Body of pancreas (tissue), 4 donors: Measurements from ENCODE around the gene PMPCA.

ENCODE experiments used
- CTCF ChIP-seq, 7 experiments: fragments of 450-650 bp in 4 of 7; fragments of 200-600 bp in 3 of 7; sonication (generic) in 3 of 7; IDR thresholded peaks; one replicate each; pipeline ENCODE4 v1.5.1; 2016 to 2019; ENCODE audit warnings: antibody characterized with exemption in 7 of 7
- POLR2A ChIP-seq, 3 donors: fragments of 450-650 bp; IDR thresholded peaks; one replicate each; pipeline ENCODE4 v1.6.1; 2016; ENCODE audit warnings: antibody characterized with exemption in 3 of 3, mild to moderate bottlenecking in 2 of 3

GRCh38 chr9:136460772-136461325 is 50.4 kb downstream of the PMPCA start:
- no peak for TF ChIP-seq CTCF (IDR thresholded peaks at IDR 0.05)
- no peak for TF ChIP-seq POLR2A (IDR thresholded peaks at IDR 0.05)
